GM10248 (cell line): ENCODE results near the gene GRK6.

Source experiments
- CTCF ChIA-PET: fragments of 300-600 bp; sonication (Branson Sonifier 250); formaldehyde crosslinking; extraction: SDS; loops from one replicate; lab custom pipeline; 2021; ENCODE audit warnings: antibody characterized with exemption; lab: Yijun Ruan, JAX
- POLR2A ChIA-PET: fragments of 350-650 bp; sonication (Branson Sonifier 250); formaldehyde crosslinking; extraction: SDS; loops from one replicate; lab custom pipeline; 2020; ENCODE audit warnings: antibody characterized with exemption; lab: Yijun Ruan, JAX
- DNase-seq: peaks from one replicate; pipeline ENCODE4 v3.0.0; 2012; ENCODE audit errors: extremely low spot score
- CTCF ChIP-seq: IDR thresholded peaks from 2 replicates; pipeline ENCODE4 v1.5.1; 2012; ENCODE audit warnings: mild to moderate bottlenecking, low read depth; ENCODE audit errors: extremely low read depth, missing control alignments, control extremely low read depth

GRK6 gene

GRCh38 chr5:177421062-177421798, 5.2 kb upstream of the GRK6 start:
- no peak for DNase-seq
- no peak for TF ChIP-seq CTCF
- ChIA-PET POLR2A (no interaction called here), CTCF (interaction anchor here (1.4 to 23.4 kb wide), 4 partner anchors 15 to 79 kb away, joined by 3 to 347 read pairs (median 14); partner anchors contain the start of gene F12)

GRCh38 chr5:177423671-177424070, 2.8 kb upstream of the GRK6 start:
- POLR2A ChIA-PET = interaction anchor here (1.0 kb wide), 1 partner anchor 20 kb away, joined by 4 read pairs; no protein-coding TSS in a partner anchor
- CTCF ChIA-PET = interaction anchor here (0.7 to 23.4 kb wide), 8 partner anchors 9 to 78 kb away, joined by 3 to 347 read pairs (median 4); partner anchors contain the start of gene F12
- TF ChIP-seq CTCF = no peak
- no peak for DNase-seq

- POLR2A ChIA-PET = interaction anchor here (0.9 to 2.5 kb wide), 4 partner anchors 19 to 85 kb away, joined by 4 to 11 read pairs (median 6); partner anchors contain the start of gene PRR7
- CTCF ChIA-PET = interaction anchor here (1.0 to 23.4 kb wide), 6 partner anchors 9 to 35 kb away, joined by 3 to 347 read pairs (median 7); partner anchors contain the start of gene F12
- TF ChIP-seq CTCF = no peak
- DNase-seq = no peak
These were observed 1.2 kb upstream of the GRK6 start for GRCh38 chr5:177425196-177425800.

GRCh38 chr5:177425801-177426565, 493 bp upstream of the GRK6 start:
- CTCF ChIA-PET = interaction anchor here (0.7 to 23.4 kb wide), 8 partner anchors 10 to 67 kb away, joined by 3 to 347 read pairs (median 7); partner anchors contain the start of gene F12
- TF ChIP-seq CTCF = no peak

GRCh38 chr5:177427211-177427822, 841 bp downstream of the GRK6 start:
- CTCF ChIA-PET = interaction anchor here (0.8 to 23.4 kb wide), 8 partner anchors 12 to 117 kb away, joined by 3 to 347 read pairs (median 7); partner anchors contain the start of gene F12
- TF ChIP-seq CTCF = no peak
- POLR2A ChIA-PET = interaction anchor here (1.7 to 2.5 kb wide), 2 partner anchors 17 to 38 kb away, joined by 7 to 11 read pairs; no protein-coding TSS in a partner anchor
- DNase-seq = no peak

More at GRCh38 chr5:177425801-177426565, 493 bp upstream of the GRK6 start:
- POLR2A ChIA-PET = interaction anchor here (0.6 to 2.5 kb wide), 14 partner anchors 11 to 84 kb away, joined by 3 to 11 read pairs (median 4); partner anchors contain the start of gene PRR7
- DNase-seq = peak; percentile 97
